GM23338 (cell line): ENCODE data around the gene DNAJC11. TPM values are rescaled to one million over a fixed set of nuclear protein-coding genes. Genes with fewer than 3 reads are reported as not detected.

Source experiments
- ATAC-seq: fragments of 200-7000 bp; cut with Tn5 transposase; 3 replicates; pipeline ENCODE4 v1.9.1; 2020
- DNase-seq: peaks from one replicate; pipeline ENCODE4 v3.0.0-alpha.2; 2015; ENCODE audit warnings: low spot score
- H2AFZ ChIP-seq: fragments of 200-600 bp; sonication (generic); 2 replicates; pipeline ENCODE4 v1.8.0; 2016; ENCODE audit warnings: antibody characterized with exemption, mild to moderate bottlenecking, moderate library complexity
- H3F3A ChIP-seq: fragments of 200-600 bp; sonication (generic); replicated peaks from 2 replicates; pipeline ENCODE4 v1.8.0; 2017; ENCODE audit warnings: antibody characterized with exemption, mixed run types, low read depth
- H3K27ac ChIP-seq: fragments of 200-600 bp; sonication (generic); 2 replicates; pipeline ENCODE4 v1.6.1; 2016; ENCODE audit warnings: low read depth
- H3K27me3 ChIP-seq: fragments of 200-600 bp; sonication (generic); 2 replicates; pipeline ENCODE4 v1.8.0; 2016; ENCODE audit warnings: mild to moderate bottlenecking, mixed run types, moderate library complexity; ENCODE audit not compliant: insufficient read depth
- H3K36me3 ChIP-seq: fragments of 200-600 bp; sonication (generic); 2 replicates; pipeline ENCODE4 v1.8.0; 2016; ENCODE audit warnings: mild to moderate bottlenecking; ENCODE audit not compliant: insufficient read depth
- H3K4me1 ChIP-seq: fragments of 200-600 bp; sonication (generic); 2 replicates; pipeline ENCODE4 v1.8.0; 2016; ENCODE audit warnings: mild to moderate bottlenecking, moderate library complexity; ENCODE audit not compliant: insufficient read depth
- H3K4me2 ChIP-seq: fragments of 200-600 bp; sonication (generic); 2 replicates; pipeline ENCODE4 v1.7.1; 2017; ENCODE audit warnings: mixed run types
- H3K4me3 ChIP-seq: fragments of 200-600 bp; sonication (generic); 2 replicates; pipeline ENCODE4 v1.6.1; 2016; ENCODE audit warnings: mixed run types
- H3K79me2 ChIP-seq: fragments of 200-600 bp; sonication (generic); replicated peaks from 2 replicates; pipeline ENCODE4 v1.8.0; 2017; ENCODE audit warnings: mild to moderate bottlenecking; ENCODE audit not compliant: insufficient read depth
- H3K9me2 ChIP-seq: fragments of 200-600 bp; sonication (generic); 2 replicates; pipeline ENCODE4 v1.8.0; 2017; ENCODE audit not compliant: insufficient read depth
- H4K20me1 ChIP-seq: fragments of 200-600 bp; sonication (generic); replicated peaks from 2 replicates; pipeline ENCODE4 v1.8.0; 2017; ENCODE audit warnings: mild to moderate bottlenecking; ENCODE audit not compliant: insufficient read depth
- H3K27ac Mint-ChIP-seq: 2 replicates; pipeline ENCODE4 v1.8.0; 2020; ENCODE audit warnings: inconsistent platforms, mild to moderate bottlenecking, moderate library complexity, mixed read lengths
- H3K27me3 Mint-ChIP-seq: 3 replicates; pipeline ENCODE4 v1.8.0; 2022; ENCODE audit warnings: low read depth, mild to moderate bottlenecking, moderate library complexity, mixed read lengths, inconsistent platforms; ENCODE audit not compliant: insufficient read depth, poor library complexity
- H3K36me3 Mint-ChIP-seq: 3 replicates; pipeline ENCODE4 v1.8.0; 2021; ENCODE audit warnings: low read depth, mild to moderate bottlenecking, inconsistent platforms, moderate library complexity, mixed read lengths
- H3K4me1 Mint-ChIP-seq: 3 replicates; pipeline ENCODE4 v1.8.0; 2020; ENCODE audit warnings: mild to moderate bottlenecking, inconsistent platforms, mixed read lengths
- H3K4me3 Mint-ChIP-seq: 3 replicates; pipeline ENCODE4 v1.8.0; 2021; ENCODE audit warnings: moderate library complexity, mild to moderate bottlenecking, inconsistent platforms, mixed read lengths
- H3K9me3 Mint-ChIP-seq: 3 replicates; pipeline ENCODE4 v1.8.0; 2020; ENCODE audit warnings: moderate library complexity, mild to moderate bottlenecking, inconsistent platforms, mixed read lengths
- CREB1 ChIP-seq: fragments of 250-450 bp; sonication (Bioruptor Pico); IDR thresholded peaks from 2 replicates; pipeline ENCODE4 v1.5.0; 2020; ENCODE audit warnings: low read depth, mild to moderate bottlenecking, moderate library complexity
- ETS1 ChIP-seq: IDR thresholded peaks from 2 replicates; pipeline ENCODE4 v1.6.1; 2016; ENCODE audit warnings: antibody characterized with exemption
- EZH2 ChIP-seq: fragments of 200-600 bp; sonication (generic); IDR thresholded peaks from one replicate; pipeline ENCODE4 v1.8.0; 2017; ENCODE audit warnings: antibody characterized with exemption, mild to moderate bottlenecking, low read depth; ENCODE audit not compliant: unreplicated experiment
- JUNB ChIP-seq: IDR thresholded peaks from one replicate; pipeline ENCODE4 v1.6.1; 2016; ENCODE audit warnings: antibody characterized with exemption; ENCODE audit not compliant: unreplicated experiment
- NANOG ChIP-seq: IDR thresholded peaks from 2 replicates; pipeline ENCODE4 v1.6.1; 2016; ENCODE audit warnings: antibody characterized with exemption, borderline replicate concordance
- POLR2AphosphoS5 ChIP-seq: IDR thresholded peaks from 2 replicates; pipeline ENCODE4 v1.6.1; 2016; ENCODE audit warnings: antibody characterized with exemption, low read depth
- STAT1 ChIP-seq: IDR thresholded peaks from one replicate; pipeline ENCODE4 v1.6.1; 2016; ENCODE audit warnings: antibody characterized with exemption; ENCODE audit not compliant: unreplicated experiment
- ZNF114 ChIP-seq: fragments of 250-450 bp; sonication (Bioruptor Pico); IDR thresholded peaks from 2 replicates; pipeline ENCODE4 v1.5.0; 2020; ENCODE audit warnings: mild to moderate bottlenecking, moderate library complexity
- ZNF331 ChIP-seq: fragments of 250-450 bp; sonication (Bioruptor Pico); IDR thresholded peaks from 2 replicates; pipeline ENCODE4 v1.5.0; 2020; ENCODE audit warnings: low read depth, mild to moderate bottlenecking, moderate library complexity
- polyA plus RNA-seq: library from polyadenylated mRNA; unstranded; fragments of >200 nt; fragmentation: Nextera tagmentation; extraction: Ambion mirVana; gene quantifications from 2 replicates; pipeline ENCODE4 v1.2.1, GENCODE V29; 2016
- total RNA-seq: library from RNA; depleted of rRNA; stranded (reverse); fragments of >200 nt; shearing (Covaris generic); gene quantifications from 2 replicates; pipeline ENCODE4 v1.2.3, GENCODE V29; 2014
- TF ChIP-seq, protein P1 (sequence below), 2 experiments: fragments of 200-600 bp in 1 of 2; sonication (generic) in 1 of 2; conservative IDR thresholded peaks; 2 replicates each; pipeline versions ENCODE4 v1.5.1 to v1.6.1; 2016 to 2017; ENCODE audit warnings: antibody characterized with exemption in 2 of 2, low read depth in 2 of 2, mild to moderate bottlenecking in 2 of 2, moderate library complexity in 1 of 2
- TF ChIP-seq, protein P2 (sequence below): fragments of 250-450 bp; sonication (Bioruptor Pico); IDR thresholded peaks from 2 replicates; pipeline ENCODE4 v1.5.0; 2020; ENCODE audit warnings: mild to moderate bottlenecking, moderate library complexity
- TF ChIP-seq, protein P3 (sequence below): IDR thresholded peaks from one replicate; pipeline ENCODE4 v1.6.1; 2018; ENCODE audit warnings: antibody characterized with exemption; ENCODE audit not compliant: unreplicated experiment

The DNAJC11 gene
- total and polyA plus RNA-seq, 2 experiments from 2014 or later: 48.4 to 67.2 TPM

DNA sequence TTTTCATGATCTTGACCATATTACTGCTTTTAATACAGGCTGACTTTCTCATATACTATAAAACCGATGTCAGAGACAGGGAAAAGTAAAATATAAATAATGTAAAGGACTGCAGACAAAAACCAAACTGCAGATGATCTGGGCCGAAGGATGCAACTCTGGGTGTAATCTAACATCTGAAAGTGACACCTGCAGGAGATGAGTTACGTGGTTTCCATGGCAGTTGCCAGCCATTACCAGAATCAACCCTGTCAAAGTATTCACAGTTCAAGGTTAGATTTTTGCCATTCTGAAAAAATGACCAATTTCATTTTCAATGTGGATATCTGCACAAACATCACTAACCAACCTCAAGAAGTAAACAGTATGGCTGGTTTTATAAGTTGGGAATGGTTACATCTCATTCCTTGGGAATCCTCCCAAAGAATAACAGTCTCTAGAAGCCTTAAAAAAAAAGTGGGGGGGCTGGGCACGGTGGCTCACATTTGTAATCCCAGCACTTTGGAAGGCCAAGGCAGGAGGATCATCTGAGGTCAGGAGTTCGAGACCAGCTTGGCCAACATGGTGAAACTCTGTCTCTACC is 27.7 kb downstream of the DNAJC11 start:
- TF ChIP-seq ZNF114 (CRISPR knock-in tag) (no peak), EZH2 (no peak), STAT1 (no peak), NANOG (no peak), ETS1 (no peak), POLR2AphosphoS5 (no peak), CREB1 (CRISPR knock-in tag) (no peak), ZNF331 (CRISPR knock-in tag) (no peak), JUNB (no peak)
- TF ChIP-seq, protein P1, sequence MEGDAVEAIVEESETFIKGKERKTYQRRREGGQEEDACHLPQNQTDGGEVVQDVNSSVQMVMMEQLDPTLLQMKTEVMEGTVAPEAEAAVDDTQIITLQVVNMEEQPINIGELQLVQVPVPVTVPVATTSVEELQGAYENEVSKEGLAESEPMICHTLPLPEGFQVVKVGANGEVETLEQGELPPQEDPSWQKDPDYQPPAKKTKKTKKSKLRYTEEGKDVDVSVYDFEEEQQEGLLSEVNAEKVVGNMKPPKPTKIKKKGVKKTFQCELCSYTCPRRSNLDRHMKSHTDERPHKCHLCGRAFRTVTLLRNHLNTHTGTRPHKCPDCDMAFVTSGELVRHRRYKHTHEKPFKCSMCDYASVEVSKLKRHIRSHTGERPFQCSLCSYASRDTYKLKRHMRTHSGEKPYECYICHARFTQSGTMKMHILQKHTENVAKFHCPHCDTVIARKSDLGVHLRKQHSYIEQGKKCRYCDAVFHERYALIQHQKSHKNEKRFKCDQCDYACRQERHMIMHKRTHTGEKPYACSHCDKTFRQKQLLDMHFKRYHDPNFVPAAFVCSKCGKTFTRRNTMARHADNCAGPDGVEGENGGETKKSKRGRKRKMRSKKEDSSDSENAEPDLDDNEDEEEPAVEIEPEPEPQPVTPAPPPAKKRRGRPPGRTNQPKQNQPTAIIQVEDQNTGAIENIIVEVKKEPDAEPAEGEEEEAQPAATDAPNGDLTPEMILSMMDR (conservative IDR thresholded peaks at IDR 0.05; ENCODE audit: low read depth in 2 of 2): no peak
- TF ChIP-seq, protein P2, sequence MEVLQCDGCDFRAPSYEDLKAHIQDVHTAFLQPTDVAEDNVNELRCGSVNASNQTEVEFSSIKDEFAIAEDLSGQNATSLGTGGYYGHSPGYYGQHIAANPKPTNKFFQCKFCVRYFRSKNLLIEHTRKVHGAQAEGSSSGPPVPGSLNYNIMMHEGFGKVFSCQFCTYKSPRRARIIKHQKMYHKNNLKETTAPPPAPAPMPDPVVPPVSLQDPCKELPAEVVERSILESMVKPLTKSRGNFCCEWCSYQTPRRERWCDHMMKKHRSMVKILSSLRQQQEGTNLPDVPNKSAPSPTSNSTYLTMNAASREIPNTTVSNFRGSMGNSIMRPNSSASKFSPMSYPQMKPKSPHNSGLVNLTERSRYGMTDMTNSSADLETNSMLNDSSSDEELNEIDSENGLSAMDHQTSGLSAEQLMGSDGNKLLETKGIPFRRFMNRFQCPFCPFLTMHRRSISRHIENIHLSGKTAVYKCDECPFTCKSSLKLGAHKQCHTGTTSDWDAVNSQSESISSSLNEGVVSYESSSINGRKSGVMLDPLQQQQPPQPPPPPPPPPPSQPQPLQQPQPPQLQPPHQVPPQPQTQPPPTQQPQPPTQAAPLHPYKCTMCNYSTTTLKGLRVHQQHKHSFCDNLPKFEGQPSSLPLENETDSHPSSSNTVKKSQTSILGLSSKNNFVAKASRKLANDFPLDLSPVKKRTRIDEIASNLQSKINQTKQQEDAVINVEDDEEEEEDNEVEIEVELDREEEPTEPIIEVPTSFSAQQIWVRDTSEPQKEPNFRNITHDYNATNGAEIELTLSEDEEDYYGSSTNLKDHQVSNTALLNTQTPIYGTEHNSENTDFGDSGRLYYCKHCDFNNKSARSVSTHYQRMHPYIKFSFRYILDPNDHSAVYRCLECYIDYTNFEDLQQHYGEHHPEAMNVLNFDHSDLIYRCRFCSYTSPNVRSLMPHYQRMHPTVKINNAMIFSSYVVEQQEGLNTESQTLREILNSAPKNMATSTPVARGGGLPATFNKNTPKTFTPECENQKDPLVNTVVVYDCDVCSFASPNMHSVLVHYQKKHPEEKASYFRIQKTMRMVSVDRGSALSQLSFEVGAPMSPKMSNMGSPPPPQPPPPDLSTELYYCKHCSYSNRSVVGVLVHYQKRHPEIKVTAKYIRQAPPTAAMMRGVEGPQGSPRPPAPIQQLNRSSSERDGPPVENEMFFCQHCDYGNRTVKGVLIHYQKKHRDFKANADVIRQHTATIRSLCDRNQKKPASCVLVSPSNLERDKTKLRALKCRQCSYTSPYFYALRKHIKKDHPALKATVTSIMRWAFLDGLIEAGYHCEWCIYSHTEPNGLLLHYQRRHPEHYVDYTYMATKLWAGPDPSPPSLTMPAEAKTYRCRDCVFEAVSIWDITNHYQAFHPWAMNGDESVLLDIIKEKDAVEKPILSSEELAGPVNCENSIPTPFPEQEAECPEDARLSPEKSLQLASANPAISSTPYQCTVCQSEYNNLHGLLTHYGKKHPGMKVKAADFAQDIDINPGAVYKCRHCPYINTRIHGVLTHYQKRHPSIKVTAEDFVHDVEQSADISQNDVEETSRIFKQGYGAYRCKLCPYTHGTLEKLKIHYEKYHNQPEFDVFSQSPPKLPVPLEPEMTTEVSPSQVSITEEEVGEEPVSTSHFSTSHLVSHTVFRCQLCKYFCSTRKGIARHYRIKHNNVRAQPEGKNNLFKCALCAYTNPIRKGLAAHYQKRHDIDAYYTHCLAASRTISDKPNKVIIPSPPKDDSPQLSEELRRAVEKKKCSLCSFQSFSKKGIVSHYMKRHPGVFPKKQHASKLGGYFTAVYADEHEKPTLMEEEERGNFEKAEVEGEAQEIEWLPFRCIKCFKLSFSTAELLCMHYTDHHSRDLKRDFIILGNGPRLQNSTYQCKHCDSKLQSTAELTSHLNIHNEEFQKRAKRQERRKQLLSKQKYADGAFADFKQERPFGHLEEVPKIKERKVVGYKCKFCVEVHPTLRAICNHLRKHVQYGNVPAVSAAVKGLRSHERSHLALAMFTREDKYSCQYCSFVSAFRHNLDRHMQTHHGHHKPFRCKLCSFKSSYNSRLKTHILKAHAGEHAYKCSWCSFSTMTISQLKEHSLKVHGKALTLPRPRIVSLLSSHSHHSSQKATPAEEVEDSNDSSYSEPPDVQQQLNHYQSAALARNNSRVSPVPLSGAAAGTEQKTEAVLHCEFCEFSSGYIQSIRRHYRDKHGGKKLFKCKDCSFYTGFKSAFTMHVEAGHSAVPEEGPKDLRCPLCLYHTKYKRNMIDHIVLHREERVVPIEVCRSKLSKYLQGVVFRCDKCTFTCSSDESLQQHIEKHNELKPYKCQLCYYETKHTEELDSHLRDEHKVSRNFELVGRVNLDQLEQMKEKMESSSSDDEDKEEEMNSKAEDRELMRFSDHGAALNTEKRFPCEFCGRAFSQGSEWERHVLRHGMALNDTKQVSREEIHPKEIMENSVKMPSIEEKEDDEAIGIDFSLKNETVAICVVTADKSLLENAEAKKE (CRISPR knock-in tag): no peak
- TF ChIP-seq, protein P3, sequence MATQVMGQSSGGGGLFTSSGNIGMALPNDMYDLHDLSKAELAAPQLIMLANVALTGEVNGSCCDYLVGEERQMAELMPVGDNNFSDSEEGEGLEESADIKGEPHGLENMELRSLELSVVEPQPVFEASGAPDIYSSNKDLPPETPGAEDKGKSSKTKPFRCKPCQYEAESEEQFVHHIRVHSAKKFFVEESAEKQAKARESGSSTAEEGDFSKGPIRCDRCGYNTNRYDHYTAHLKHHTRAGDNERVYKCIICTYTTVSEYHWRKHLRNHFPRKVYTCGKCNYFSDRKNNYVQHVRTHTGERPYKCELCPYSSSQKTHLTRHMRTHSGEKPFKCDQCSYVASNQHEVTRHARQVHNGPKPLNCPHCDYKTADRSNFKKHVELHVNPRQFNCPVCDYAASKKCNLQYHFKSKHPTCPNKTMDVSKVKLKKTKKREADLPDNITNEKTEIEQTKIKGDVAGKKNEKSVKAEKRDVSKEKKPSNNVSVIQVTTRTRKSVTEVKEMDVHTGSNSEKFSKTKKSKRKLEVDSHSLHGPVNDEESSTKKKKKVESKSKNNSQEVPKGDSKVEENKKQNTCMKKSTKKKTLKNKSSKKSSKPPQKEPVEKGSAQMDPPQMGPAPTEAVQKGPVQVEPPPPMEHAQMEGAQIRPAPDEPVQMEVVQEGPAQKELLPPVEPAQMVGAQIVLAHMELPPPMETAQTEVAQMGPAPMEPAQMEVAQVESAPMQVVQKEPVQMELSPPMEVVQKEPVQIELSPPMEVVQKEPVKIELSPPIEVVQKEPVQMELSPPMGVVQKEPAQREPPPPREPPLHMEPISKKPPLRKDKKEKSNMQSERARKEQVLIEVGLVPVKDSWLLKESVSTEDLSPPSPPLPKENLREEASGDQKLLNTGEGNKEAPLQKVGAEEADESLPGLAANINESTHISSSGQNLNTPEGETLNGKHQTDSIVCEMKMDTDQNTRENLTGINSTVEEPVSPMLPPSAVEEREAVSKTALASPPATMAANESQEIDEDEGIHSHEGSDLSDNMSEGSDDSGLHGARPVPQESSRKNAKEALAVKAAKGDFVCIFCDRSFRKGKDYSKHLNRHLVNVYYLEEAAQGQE: no peak
- ATAC-seq (no peak), DNase-seq (no peak)
- no peak overlapping the region for H3K4me3 Mint-ChIP-seq
- Histone ChIP-seq H3K27me3 (no peaks in the 10 kb centered on the region), H3K4me2 (no peak overlapping the region), H3K4me1 (no peaks in the 10 kb centered on the region), H4K20me1 (peaks cover 21% of the 10 kb centered on the region), H3K9me2 (no peaks in the 10 kb centered on the region), H3F3A (no peaks in the 10 kb centered on the region), H3K36me3 (peaks cover 28% of the 10 kb centered on the region), H2AFZ (no peak overlapping the region), H3K27ac (no peak overlapping the region), H3K4me3 (no peak overlapping the region), H3K79me2 (0 out of 2 replicates have a peak, but pooled peaks cover 3% of the 10 kb centered on the region)
- no peaks in the 10 kb centered on the region for H3K27me3 Mint-ChIP-seq
- H3K36me3 Mint-ChIP-seq: peaks cover 74% of the 10 kb centered on the region
- no peak overlapping the region for H3K27ac Mint-ChIP-seq
- no peaks in the 10 kb centered on the region for H3K9me3 Mint-ChIP-seq
- H3K4me1 Mint-ChIP-seq: no peaks in the 10 kb centered on the region
